Peyer's patch (tissue), 4 donors: ENCODE measurements around the gene RPS4Y1.

Experiments
- POLR2A ChIP-seq, 2 donors: fragments of 450-650 bp; IDR thresholded peaks; one replicate each; pipeline ENCODE4 v1.5.1; 2017; ENCODE audit warnings: antibody characterized with exemption in 2 of 2, mild to moderate bottlenecking in 2 of 2, moderate library complexity in 2 of 2
- TF ChIP-seq, protein P1 (sequence below), 6 experiments: fragments of 450-650 bp in 4 of 6; fragments of 200-600 bp in 2 of 6; sonication (generic) in 1 of 6; IDR thresholded peaks; one replicate each; pipeline ENCODE4 v1.5.1; 2017 to 2019; ENCODE audit warnings: antibody characterized with exemption in 6 of 6, mild to moderate bottlenecking in 3 of 6, moderate library complexity in 1 of 6

DNA sequence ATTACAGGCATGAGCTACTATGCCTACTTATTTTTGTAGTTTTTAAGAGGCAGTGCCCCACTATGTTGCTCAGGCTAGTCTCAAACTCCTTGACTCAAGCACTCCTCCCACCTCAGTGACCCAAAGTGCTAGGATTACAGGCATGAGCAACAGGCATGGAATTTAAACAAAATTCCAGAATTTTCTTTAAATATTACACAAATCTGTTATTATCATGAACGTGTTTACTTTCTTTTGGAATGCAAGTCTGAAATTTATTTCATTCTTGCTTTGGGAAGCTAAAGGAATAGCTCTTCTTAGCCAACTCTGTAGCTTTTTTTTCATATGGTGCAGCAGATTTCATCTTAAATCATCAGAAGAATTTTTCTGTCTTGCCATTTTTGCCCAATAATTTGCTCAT, 66.0 kb downstream of the RPS4Y1 start:
- TF ChIP-seq, protein P1, sequence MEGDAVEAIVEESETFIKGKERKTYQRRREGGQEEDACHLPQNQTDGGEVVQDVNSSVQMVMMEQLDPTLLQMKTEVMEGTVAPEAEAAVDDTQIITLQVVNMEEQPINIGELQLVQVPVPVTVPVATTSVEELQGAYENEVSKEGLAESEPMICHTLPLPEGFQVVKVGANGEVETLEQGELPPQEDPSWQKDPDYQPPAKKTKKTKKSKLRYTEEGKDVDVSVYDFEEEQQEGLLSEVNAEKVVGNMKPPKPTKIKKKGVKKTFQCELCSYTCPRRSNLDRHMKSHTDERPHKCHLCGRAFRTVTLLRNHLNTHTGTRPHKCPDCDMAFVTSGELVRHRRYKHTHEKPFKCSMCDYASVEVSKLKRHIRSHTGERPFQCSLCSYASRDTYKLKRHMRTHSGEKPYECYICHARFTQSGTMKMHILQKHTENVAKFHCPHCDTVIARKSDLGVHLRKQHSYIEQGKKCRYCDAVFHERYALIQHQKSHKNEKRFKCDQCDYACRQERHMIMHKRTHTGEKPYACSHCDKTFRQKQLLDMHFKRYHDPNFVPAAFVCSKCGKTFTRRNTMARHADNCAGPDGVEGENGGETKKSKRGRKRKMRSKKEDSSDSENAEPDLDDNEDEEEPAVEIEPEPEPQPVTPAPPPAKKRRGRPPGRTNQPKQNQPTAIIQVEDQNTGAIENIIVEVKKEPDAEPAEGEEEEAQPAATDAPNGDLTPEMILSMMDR (IDR thresholded peaks at IDR 0.05): no peak
- no peak for TF ChIP-seq POLR2A (IDR thresholded peaks at IDR 0.05)
